Activated CD8-positive, alpha-beta memory T cell treated with anti-CD3 and anti-CD28 coated beads for 4 hours (primary cell): ENCODE data around the gene TSPAN11.

Experiments used
- DNase-seq, 2 donors: peaks; one replicate each; pipeline ENCODE4 v3.0.0-alpha.2; 2020; ENCODE audit warnings: low read depth in 2 of 2

Gene TSPAN11

DNA sequence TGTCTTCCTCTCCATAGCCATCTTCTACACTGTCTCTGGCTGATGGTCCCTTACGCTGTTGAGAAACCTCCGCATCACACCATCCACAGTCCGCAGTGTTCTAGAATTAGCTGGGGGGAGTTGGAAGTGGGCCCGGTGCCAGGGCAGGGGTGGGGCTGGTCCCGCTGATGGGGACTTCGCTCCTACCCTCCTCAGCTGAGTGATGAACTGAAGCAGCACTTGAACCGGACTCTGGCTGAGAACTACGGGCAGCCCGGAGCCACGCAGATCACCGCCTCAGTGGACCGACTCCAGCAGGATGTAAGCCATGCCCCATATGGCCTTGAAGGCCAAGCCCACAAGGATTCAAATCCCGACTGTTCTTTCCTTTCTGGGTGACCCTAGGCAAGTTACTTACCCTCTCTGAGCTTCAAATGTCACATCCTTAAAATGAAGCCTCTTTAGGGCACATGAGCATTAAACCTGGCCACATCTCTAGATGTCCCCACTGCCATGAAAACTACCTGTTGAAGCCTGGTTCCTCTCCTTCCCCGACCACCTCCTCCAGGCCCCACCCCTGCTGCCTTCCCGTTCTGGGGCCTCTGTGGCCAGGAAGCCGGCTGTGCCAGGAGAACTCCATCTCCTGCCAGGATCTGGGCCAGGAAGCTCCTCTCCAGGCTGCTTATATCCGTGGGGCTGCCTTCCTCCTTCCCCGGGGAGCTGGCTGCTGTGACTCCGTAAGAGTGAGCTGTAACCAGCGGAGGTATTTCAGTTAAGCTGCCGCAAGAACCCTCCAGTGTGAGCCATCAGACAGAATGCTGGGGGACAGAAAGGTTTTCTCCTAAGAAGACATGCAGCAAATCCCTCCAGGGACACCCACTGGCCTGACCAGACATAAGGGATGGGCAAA lies 53.1 kb downstream of the TSPAN11 start:
- DNase-seq: no peak

DNA sequence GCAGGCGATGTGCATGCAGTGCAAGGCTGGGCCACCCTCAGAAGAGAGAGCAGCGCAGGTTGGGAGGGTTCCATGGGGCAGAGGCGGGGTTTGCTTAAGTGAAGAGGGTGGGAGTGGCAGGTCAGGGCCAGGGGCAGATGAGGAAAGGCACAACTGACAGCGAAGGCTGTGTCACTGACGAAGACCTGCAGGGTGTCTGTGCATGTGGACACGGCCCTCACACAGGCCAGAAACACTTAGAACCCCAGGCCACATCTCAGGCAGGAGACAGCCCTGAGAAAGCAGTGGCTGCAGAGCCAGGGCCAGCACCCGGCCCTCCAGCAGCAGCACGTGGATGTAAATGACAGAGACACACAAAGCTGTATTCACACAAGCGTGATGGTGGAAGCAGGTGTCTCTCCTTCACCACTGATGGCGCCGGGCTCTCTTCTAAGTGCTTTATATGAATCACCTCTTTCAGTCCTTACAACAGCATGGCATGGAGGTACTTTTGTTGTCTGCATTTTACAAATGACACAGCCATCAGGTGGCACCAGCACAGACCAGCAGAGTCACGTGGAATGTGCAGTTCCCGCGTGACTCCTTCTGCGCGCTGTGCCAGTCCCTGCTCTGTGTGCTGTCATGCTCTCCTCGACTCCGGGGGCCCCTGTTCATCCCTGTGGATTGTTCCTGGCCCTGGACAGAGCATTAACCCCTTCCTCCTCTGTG lies 54.6 kb downstream of the TSPAN11 start:
- no peak for DNase-seq

- DNase-seq: no peak
Measured at GRCh38 chr12:30982413-30982812, 55.9 kb downstream of the TSPAN11 start.

GRCh38 chr12:30985814-30986452 lies 59.4 kb downstream of the TSPAN11 start:
- DNase-seq: no peak

GRCh38 chr12:30988086-30988485 lies 61.5 kb downstream of the TSPAN11 start:
- no peak for DNase-seq

DNA sequence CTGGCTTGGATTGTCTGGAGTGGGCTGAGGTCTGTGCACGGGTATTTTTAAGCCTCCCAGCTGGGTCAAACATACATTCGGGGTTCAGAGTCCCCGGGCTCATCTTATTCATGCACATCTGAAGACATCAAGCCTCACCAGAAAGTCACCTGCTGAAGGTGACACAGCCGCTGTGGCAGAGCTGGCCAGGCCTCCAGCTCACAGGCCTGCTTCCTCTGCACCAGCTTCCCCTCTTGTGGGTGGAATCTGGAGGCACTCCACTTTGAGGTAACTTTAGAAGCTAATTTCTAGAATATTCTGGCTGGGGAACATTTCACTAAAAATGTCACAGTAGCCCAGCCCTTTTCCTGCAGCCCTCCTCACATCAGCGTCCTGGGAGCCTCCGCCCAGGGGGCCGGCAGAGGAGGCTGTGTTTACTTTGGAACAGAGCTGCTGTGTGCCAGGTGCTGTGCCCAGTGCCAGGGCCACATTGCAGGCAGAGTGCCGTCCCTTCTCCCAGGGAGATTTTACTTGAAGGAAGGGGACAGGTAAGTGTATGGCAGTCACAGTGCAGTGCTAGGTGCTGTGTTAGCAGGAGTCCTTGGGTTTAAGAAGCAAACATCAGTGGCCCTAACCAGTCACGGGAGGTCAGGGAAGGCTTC lies 62.2 kb downstream of the TSPAN11 start:
- no peak for DNase-seq

DNA sequence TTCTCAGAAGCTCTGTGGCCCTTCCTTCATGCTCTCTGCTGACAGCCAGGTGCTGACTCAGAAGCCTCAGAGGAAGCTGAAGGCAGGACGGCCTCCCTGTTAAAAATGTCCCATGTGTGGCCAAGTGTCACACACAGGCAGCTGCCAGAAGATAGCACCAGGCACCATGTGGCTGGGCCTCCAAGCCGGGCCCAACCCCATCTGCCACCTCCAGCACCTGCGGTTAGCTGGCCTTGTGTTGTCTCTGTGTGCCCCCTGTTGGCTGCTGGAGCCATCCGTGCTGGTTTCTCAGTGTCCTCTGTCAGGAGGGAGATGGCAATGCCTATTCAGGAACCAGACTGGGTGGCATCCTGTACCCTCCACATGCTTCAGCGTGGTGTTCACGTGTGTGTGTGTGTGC lies 63.2 kb downstream of the TSPAN11 start:
- DNase-seq: no peak

DNA sequence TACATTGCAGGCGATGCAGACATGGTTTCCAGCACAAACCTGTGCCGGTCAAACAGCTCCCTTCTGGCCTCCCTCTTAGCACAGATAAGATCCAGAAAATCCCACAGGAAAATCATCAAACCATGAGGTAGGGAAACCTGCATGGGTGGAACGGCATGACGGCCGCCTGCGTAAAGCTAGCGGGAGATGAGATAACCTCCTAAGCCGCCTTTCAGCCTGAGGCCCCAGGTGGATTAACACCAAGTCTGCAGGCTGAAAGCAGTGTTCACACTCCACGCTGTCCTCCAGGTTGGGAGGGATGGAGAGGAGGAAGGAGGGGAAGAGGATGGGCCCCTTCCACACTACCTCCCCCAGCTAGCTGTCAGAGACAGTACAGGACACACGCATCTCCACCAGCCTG lies 63.8 kb downstream of the TSPAN11 start:
- no peak for DNase-seq

DNA sequence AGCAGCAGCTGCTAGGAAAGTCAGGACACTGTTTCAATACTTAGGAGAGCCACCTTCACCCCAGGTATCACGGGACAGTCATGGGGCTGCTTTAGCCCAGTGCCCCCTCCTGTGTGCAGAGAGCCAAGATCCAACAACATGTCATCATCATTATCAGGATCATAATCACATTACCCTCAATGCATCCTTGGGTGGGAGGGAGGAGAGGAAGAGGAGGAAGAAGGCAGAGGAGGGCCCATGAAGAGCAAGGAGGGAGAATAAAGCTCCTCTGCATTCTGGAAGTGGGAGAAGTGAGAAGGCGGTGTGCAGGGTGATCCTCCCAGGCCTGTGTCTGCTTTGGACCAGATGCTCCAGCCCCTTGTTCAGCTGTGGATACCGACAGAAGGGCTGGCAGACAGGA lies 64.2 kb downstream of the TSPAN11 start:
- DNase-seq: no peak

GRCh38 chr12:30991466-30991865 lies 64.9 kb downstream of the TSPAN11 start:
- no peak for DNase-seq

DNA sequence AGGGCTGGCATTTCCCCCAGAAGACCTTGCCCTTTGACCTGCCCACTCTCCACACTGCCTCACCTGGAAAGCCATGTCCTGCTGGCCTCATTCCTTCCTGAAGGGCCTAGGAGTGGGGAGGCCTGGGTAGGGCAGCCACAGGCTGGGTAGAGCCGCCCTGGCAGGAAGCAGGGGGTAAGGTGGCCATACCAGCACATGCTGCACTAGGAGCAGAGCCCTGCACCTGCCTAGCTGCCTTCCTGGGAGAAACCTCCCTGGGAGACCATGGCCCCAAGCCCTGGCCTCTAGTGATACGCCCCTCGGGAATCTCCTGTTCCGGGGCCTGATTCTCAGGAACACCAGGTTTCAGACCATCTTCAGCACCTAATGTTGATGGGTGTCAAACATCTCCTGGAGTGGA lies 65.8 kb downstream of the TSPAN11 start:
- no peak for DNase-seq

DNA sequence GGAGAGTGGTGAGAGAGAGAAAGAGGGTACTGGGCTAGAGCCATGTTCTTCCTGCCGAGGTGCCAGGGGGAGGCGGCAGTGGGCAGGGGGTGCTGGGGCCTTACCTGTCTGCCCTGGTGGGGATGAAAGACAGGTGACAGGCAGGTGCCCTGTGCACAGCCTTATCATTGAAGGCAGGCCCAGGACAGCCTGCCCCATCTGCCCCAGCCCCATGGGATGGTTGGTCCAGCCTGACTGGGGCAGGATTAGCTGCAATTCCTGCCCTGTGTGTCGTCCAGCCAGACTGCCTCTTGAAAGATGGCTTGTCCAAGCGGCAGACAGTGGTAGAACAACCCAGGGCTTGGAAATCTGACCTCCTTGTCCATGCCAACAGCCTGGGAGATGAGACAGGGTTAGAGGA lies 67.2 kb downstream of the TSPAN11 start:
- DNase-seq: no peak

DNA sequence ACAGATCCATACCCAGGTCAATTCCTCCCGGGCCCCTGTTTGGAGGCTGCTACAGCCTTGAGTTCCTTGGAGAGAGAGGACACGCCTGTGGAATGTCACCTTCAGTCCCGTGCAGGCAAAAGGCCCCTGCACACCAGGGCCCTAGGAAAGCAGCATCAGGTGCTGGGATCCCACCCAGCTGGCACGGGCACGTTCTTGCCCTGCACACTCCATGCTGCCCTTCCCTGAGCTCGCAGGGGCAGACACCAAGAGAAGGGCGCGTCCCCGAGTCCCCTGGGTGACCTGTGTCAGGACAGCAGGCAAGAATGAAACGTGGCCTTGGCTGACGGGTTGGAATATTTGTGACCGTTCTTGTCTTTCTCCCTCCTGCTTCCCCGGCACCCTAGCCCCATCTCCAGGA lies 67.7 kb downstream of the TSPAN11 start:
- no peak for DNase-seq

GRCh38 chr12:30996255-30996654 lies 69.7 kb downstream of the TSPAN11 start:
- no peak for DNase-seq

GRCh38 chr12:30996752-30997151 lies 70.2 kb downstream of the TSPAN11 start:
- DNase-seq: no peak

DNA sequence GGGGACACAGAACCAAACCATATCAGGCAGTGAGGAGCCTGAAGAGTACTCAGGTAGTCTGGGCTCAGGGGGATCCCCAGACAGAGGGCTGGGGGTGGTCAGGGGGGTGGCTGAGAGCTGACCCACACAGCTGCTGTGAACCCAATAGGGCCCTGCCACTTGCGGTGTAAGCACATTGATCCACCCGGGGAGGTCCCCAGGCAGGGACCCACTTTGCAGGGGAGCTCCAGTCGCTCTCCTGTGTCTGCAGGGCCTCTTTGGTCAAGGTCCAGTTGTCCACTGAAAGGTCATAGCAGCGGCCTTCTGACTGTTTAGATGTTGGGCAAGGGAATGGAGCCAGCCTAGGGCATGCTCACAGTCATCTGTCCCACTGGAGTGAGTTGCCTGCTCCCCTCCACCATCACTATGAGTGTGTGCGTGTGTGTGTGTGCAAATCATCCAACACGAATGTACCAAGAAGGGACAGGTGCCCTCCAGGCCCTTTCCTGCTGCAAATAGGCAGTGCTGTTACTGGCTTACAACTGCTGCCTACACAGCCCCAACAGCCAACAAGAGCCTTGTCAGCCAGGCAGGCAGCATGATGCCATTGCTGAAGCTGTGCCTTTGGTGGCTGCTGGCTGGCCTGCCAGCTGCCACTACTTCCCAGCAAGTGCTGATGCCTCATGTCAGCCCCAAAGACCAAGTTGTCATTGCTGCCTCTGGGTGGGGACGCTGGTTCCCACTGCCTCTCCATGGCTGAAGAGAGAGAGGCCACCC lies 71.3 kb downstream of the TSPAN11 start:
- DNase-seq: no peak

DNA sequence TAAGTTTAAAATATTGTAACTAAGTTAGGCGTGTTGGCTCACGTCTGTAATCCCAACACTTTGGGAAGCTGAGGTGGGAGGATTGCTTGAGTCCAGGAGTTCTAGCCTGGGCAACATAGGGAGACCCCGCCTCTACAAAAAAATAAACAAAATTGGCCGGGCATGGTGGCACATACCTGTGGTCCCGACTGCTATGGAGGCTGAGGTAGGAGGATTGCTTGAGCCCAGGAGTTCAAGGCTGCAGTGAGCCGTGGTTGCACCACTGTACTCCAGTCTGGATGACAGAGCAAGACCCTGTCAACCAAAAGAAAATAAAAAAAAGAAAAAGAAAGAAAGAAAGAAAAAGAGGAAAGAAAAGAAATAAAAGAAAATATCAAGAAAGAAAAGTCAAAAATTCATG lies 72.5 kb downstream of the TSPAN11 start:
- DNase-seq: no peak

DNA sequence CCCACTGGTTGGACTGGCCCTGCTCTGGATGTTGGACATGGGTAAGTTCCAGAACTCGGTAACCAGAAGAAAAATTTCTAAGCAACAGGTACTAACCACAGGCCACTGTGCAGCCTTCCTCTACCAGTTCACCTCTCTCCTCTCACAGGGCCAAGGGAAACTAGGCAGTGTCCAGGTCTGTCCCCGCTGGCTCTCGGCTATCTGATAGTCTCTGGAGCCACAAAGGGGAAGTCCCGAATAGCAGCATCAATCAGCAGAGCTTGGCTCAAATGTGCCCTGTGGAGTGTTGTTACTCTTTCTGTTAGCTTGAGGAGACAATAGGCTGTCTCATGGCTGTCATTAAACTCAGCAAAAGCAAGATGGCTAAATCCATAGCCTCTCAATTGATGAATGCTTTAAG lies 73.2 kb downstream of the TSPAN11 start:
- DNase-seq: no peak

- no peak for DNase-seq
Measured at GRCh38 chr12:31000751-31001150, 74.2 kb downstream of the TSPAN11 start.

- no peak for DNase-seq
Measured at GRCh38 chr12:31001581-31002360, 75.2 kb downstream of the TSPAN11 start.

DNA sequence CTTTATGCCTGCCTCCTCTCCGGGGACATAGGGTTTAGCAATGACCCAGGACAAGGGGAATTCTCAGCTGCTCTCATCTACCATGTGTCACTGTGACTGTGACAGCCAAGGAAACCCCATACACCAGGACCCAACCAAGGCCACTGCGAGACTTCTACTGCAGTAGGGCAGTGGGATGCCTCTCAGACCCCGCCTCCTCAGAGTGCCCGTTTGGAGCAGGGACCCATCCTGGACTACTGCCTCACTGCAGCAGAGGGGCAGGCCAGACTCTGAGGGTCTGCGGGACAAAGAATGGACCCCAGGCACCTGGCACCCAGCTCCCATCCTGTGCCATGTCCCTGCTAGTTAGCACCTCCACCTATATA lies 75.8 kb downstream of the TSPAN11 start:
- DNase-seq: no peak
